ENCODE results near the gene PTPRG.

- TF ChIP-seq CTCF (IDR thresholded peaks at IDR 0.05) (no peak), POLR2A (IDR thresholded peaks at IDR 0.05) (no peak)
These were observed 88.9 kb downstream of the PTPRG start for GRCh38 chr3:61650276-61650675.
